ENCODE data around the gene CLRN3.

DNA sequence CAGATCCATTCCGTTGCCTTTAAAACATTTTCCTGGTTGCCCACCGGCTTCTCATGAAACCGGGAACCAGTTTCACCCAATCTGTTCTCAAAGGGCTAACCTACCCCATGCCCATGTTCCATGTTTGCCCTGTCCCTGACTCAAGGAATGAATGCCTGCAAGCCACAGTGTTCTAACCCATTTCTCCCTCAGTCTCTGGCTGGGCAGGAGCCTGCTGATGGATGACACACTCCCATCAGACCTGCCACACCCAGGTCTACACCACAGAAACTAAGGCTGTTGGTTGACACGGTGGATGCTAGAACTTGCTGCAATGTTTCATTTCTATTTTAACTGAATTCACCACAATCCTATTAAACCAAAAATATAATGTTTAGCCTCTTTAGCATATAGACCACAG is 15.6 kb downstream of the CLRN3 start:
- TF ChIP-seq EZH2 (IDR thresholded peaks at IDR 0.05; ENCODE audit: insufficient read depth, poor library complexity, severe bottlenecking) = no peak
- TF ChIP-seq EZH2phosphoT487 (IDR thresholded peaks at IDR 0.05; ENCODE audit: insufficient read depth, low read depth) = no peak

Data from GM23248 (cell line).